Keratinocyte (primary cell): Measurements from ENCODE around the gene STAC3. TPM values are rescaled to one million over a fixed set of nuclear protein-coding genes. Genes with fewer than 3 reads are reported as not detected.

Source experiments
- DNase-seq: peaks from one replicate; pipeline ENCODE4 v3.0.0-alpha.2; 2011; ENCODE audit warnings: low read depth, missing footprints, low spot score
- FAIRE-seq: peaks from 2 replicates; lab custom pipeline; 2011; peaks lifted over from hg19 to GRCh38; lab: Jason Lieb, UNC
- H2AFZ ChIP-seq: 2 replicates; pipeline ENCODE4 v1.6.0; 2012; ENCODE audit warnings: low read length, control low read depth, inconsistent platforms; ENCODE audit not compliant: control insufficient read depth
- H3K27ac ChIP-seq: 2 replicates; pipeline ENCODE4 v1.5.1; 2011; ENCODE audit warnings: low read length; ENCODE audit not compliant: control insufficient read depth, insufficient read depth
- H3K27me3 ChIP-seq: 3 replicates; pipeline ENCODE4 v1.6.0; 2011; ENCODE audit warnings: low read length; ENCODE audit not compliant: control insufficient read depth, insufficient read depth; ENCODE audit errors: extremely low read depth
- H3K36me3 ChIP-seq, 2 experiments: 2 replicates in 1 of 2; 3 replicates in 1 of 2; pipeline ENCODE4 v1.5.1; 2011; ENCODE audit warnings: low read length in 2 of 2, mild to moderate bottlenecking in 1 of 2; ENCODE audit not compliant: control insufficient read depth in 2 of 2, insufficient read depth in 2 of 2; ENCODE audit errors: extremely low read depth in 1 of 2
- H3K4me1 ChIP-seq: 3 replicates; pipeline ENCODE4 v1.5.1; 2011; ENCODE audit warnings: low read length; ENCODE audit not compliant: control insufficient read depth, insufficient read depth; ENCODE audit errors: extremely low read depth
- H3K4me2 ChIP-seq: 3 replicates; pipeline ENCODE4 v1.6.0; 2011; ENCODE audit warnings: low read depth, low read length; ENCODE audit not compliant: control insufficient read depth, insufficient read depth; ENCODE audit errors: extremely low read depth
- H3K4me3 ChIP-seq, 3 experiments: fragments of 200-600 bp in 1 of 3; sonication (generic) in 1 of 3; 2 replicates in 2 of 3; 3 replicates in 1 of 3; pipeline ENCODE4 v1.5.1; 2011 to 2016; ENCODE audit warnings: low read length in 3 of 3, mild to moderate bottlenecking in 3 of 3, control low read depth in 2 of 3, inconsistent platforms in 1 of 3, low read depth in 1 of 3, mixed read lengths in 1 of 3, mixed run types in 1 of 3, moderate library complexity in 1 of 3; ENCODE audit not compliant: control insufficient read depth in 2 of 3, insufficient read depth in 2 of 3; ENCODE audit errors: extremely low read depth in 1 of 3
- H3K79me2 ChIP-seq: 2 replicates; pipeline ENCODE4 v1.6.0; 2012; ENCODE audit warnings: low read length; ENCODE audit not compliant: control insufficient read depth, insufficient read depth
- H3K9ac ChIP-seq: 3 replicates; pipeline ENCODE4 v1.6.0; 2011; ENCODE audit warnings: low read length; ENCODE audit not compliant: control insufficient read depth, insufficient read depth; ENCODE audit errors: extremely low read depth
- H3K9me1 ChIP-seq: 3 replicates; pipeline ENCODE4 v1.6.0; 2011; ENCODE audit warnings: low read length; ENCODE audit not compliant: control insufficient read depth, insufficient read depth; ENCODE audit errors: extremely low read depth
- H3K9me3 ChIP-seq: 2 replicates; pipeline ENCODE4 v1.5.1; 2012; ENCODE audit warnings: low read depth, low read length; ENCODE audit not compliant: control insufficient read depth
- H4K20me1 ChIP-seq: 3 replicates; pipeline ENCODE4 v1.6.0; 2011; ENCODE audit warnings: low read length; ENCODE audit not compliant: control insufficient read depth, insufficient read depth; ENCODE audit errors: extremely low read depth
- CTCF ChIP-seq, 3 experiments: IDR thresholded peaks in 1 of 3; conservative IDR thresholded peaks in 1 of 3; optimal IDR thresholded peaks in 1 of 3; 2 replicates in 2 of 3; 3 replicates in 1 of 3; pipeline versions ENCODE3 to v1.5.1; 2011; ENCODE audit warnings: low read length in 3 of 3, mild to moderate bottlenecking in 3 of 3, moderate library complexity in 2 of 3, control low read depth in 1 of 3, inconsistent platforms in 1 of 3; ENCODE audit not compliant: insufficient read depth in 2 of 3; ENCODE audit errors: extremely low read depth in 1 of 3
- EZH2 ChIP-seq: IDR thresholded peaks from one replicate; pipeline ENCODE4 v1.6.1; 2012; ENCODE audit warnings: inconsistent platforms, mild to moderate bottlenecking, low read length, moderate library complexity
- dilution Hi-C: fragments of 300-500 bp; cut with MboI; formaldehyde crosslinking; loops from one replicate; pipeline ENCODE4 v1.7.0; 2020; ENCODE audit warnings: low sequenced_read_pairs; ENCODE audit not compliant: extremely low pct_ligation_motif_present
- polyA plus RNA-seq, 5 experiments: library from polyadenylated mRNA; depleted of rRNA in 3 of 5; stranded (reverse) in 3 of 5; stranded (forward) in 1 of 5; unstranded in 1 of 5; fragments of >200 nt; gene quantifications; 1 replicate in 1 of 5; 2 replicates in 3 of 5; 3 replicates in 1 of 5; pipeline versions ENCODE4 v1.2.1 to v1.2.3, GENCODE V29; 2011 to 2012; ENCODE audit warnings: missing spikeins in 2 of 5, low read depth in 1 of 5, low replicate concordance in 1 of 5

STAC3 gene
- polyA plus RNA-seq, 1 donor (not counting 4 experiments of a cell fraction or from before 2014, with no cell fraction given) = 0.94 TPM

- FAIRE-seq (no peak), DNase-seq (no peak)
- peak within 1 kb of the TSS; percentile 56 for H2AFZ ChIP-seq
- peaks cover 0 to 5% of the 10 kb centered on the region in 2 experiments for H3K36me3 ChIP-seq
- no peaks in the 10 kb centered on the region for H3K79me2 ChIP-seq
- peak within 1 kb of the TSS; percentile 89 for H3K4me2 ChIP-seq
- H3K9me3 ChIP-seq = no peaks in the 10 kb centered on the region
- no peak for TF ChIP-seq EZH2
- peak within 1 kb of the TSS; percentile 47 for H3K9ac ChIP-seq
- dilution Hi-C loops = no loop called here
- H3K4me3 ChIP-seq = peak within 1 kb of the TSS; percentile 46 to 73 (median 65)
- no peaks in the 10 kb centered on the region for H3K9me1 ChIP-seq
- H3K27ac ChIP-seq = no peak within 1 kb of the TSS
- peaks cover 53% of the 10 kb centered on the region for H3K27me3 ChIP-seq
- peaks cover 38% of the 10 kb centered on the region for H3K4me1 ChIP-seq
- H4K20me1 ChIP-seq = no peaks in the 10 kb centered on the region
These were observed 34.7 kb downstream of the STAC3 start, which contains the start of gene NXPH4 for GRCh38 chr12:57216014-57216911. TSS of gene NXPH4 (plus strand) at chr12:57216794. CDS start at chr12:57216970, 176 bp downstream.

- Histone ChIP-seq H3K4me3 (no peak overlapping the region), H3K36me3 (peaks cover 0 to 5% of the 10 kb centered on the region in 2 experiments), H3K4me1 (peaks cover 38% of the 10 kb centered on the region), H4K20me1 (no peaks in the 10 kb centered on the region), H3K79me2 (no peaks in the 10 kb centered on the region), H3K27me3 (peaks cover 47% of the 10 kb centered on the region), H3K9me3 (no peaks in the 10 kb centered on the region), H3K9ac (no peak overlapping the region), H2AFZ (no peak overlapping the region), H3K27ac (no peak overlapping the region), H3K9me1 (no peaks in the 10 kb centered on the region), H3K4me2 (peak overlapping the region; percentile 54)
- FAIRE-seq = peak; percentile 23
- TF ChIP-seq CTCF (optimal IDR thresholded peaks at IDR 0.05 in 1 of 3, IDR thresholded peaks at IDR 0.05 in 1 of 3, conservative IDR thresholded peaks at IDR 0.05 in 1 of 3; ENCODE audit: extremely low read depth in 1 of 3, insufficient read depth in 2 of 3, low read length in 3 of 3) = no peak
- peak; percentile 82 for TF ChIP-seq EZH2
- dilution Hi-C loops = no loop called here
- DNase-seq = no peak
These were observed 35.3 kb downstream of the STAC3 start for GRCh38 chr12:57215668-57216013.
